Neural crest cell (in vitro differentiated cells): Measurements from ENCODE around the gene PRSS21. TPM values are rescaled to one million over a fixed set of nuclear protein-coding genes. Genes with fewer than 3 reads are reported as not detected.

ENCODE experiments used
- DNase-seq: peaks from one replicate; pipeline ENCODE4 v3.0.0; 2021; ENCODE audit warnings: low read depth, mixed read lengths, low spot score
- H3K27ac Mint-ChIP-seq: one replicate; pipeline ENCODE4 v1.8.0; 2021; ENCODE audit warnings: mild to moderate bottlenecking, mixed read lengths; ENCODE audit not compliant: unreplicated experiment
- H3K27me3 Mint-ChIP-seq: 2 replicates; pipeline ENCODE4 v1.8.0; 2021; ENCODE audit warnings: low read depth, mild to moderate bottlenecking, mixed read lengths
- H3K36me3 Mint-ChIP-seq: 2 replicates; pipeline ENCODE4 v1.8.0; 2021; ENCODE audit warnings: low read depth, mild to moderate bottlenecking, mixed read lengths
- H3K4me1 Mint-ChIP-seq: 2 replicates; pipeline ENCODE4 v1.8.0; 2021; ENCODE audit warnings: mixed read lengths
- H3K4me3 Mint-ChIP-seq: one replicate; pipeline ENCODE4 v1.8.0; 2021; ENCODE audit warnings: mild to moderate bottlenecking, mixed read lengths
- H3K9me3 Mint-ChIP-seq: 2 replicates; pipeline ENCODE4 v1.8.0; 2021; ENCODE audit warnings: mixed read lengths
- CTCF ChIP-seq: fragments of 200-600 bp; sonication (generic); conservative IDR thresholded peaks from 2 replicates; pipeline ENCODE4 v1.5.0; 2021; ENCODE audit warnings: antibody characterized with exemption, mild to moderate bottlenecking
- total RNA-seq: library from RNA; stranded (reverse); gene quantifications from 2 replicates; pipeline ENCODE4 v1.2.1, GENCODE V29; 2021

Gene PRSS21
- total RNA-seq, 1 donor from 2014 or later, result not detected

- DNase-seq, result no peak
- Mint-ChIP-seq H3K27me3 (peaks cover 34% of the 10 kb centered on the region), H3K27ac (no peak overlapping the region), H3K9me3 (peaks cover 7% of the 10 kb centered on the region), H3K36me3 (no peaks in the 10 kb centered on the region), H3K4me3 (no peak overlapping the region), H3K4me1 (no peaks in the 10 kb centered on the region)
- TF ChIP-seq CTCF, result no peak
These were observed 12.3 kb upstream of the PRSS21 start for GRCh38 chr16:2804728-2805127.

- Mint-ChIP-seq H3K36me3 (no peaks in the 10 kb centered on the region), H3K27me3 (peaks cover 47% of the 10 kb centered on the region), H3K27ac (no peak overlapping the region), H3K9me3 (peaks cover 7% of the 10 kb centered on the region), H3K4me1 (no peaks in the 10 kb centered on the region), H3K4me3 (no peak overlapping the region)
- TF ChIP-seq CTCF, result no peak
- no peak for DNase-seq
These were observed 10.8 kb upstream of the PRSS21 start for GRCh38 chr16:2806286-2806685.

- Mint-ChIP-seq H3K4me1 (no peaks in the 10 kb centered on the region), H3K27ac (no peak overlapping the region), H3K36me3 (no peaks in the 10 kb centered on the region), H3K27me3 (peaks cover 50% of the 10 kb centered on the region), H3K9me3 (peaks cover 5% of the 10 kb centered on the region), H3K4me3 (no peak overlapping the region)
- no peak for DNase-seq
- TF ChIP-seq CTCF, result no peak
These were observed 8.9 kb upstream of the PRSS21 start for GRCh38 chr16:2808181-2808580.

GRCh38 chr16:2809149-2809760, 7.8 kb upstream of the PRSS21 start:
- Mint-ChIP-seq H3K27ac (no peak overlapping the region), H3K27me3 (peaks cover 45% of the 10 kb centered on the region), H3K36me3 (no peaks in the 10 kb centered on the region), H3K4me3 (no peak overlapping the region), H3K4me1 (no peaks in the 10 kb centered on the region), H3K9me3 (no peaks in the 10 kb centered on the region)
- TF ChIP-seq CTCF, result no peak
- no peak for DNase-seq

- Mint-ChIP-seq H3K4me1 (no peaks in the 10 kb centered on the region), H3K4me3 (no peak overlapping the region), H3K9me3 (no peaks in the 10 kb centered on the region), H3K27ac (no peak overlapping the region), H3K27me3 (peaks cover 43% of the 10 kb centered on the region), H3K36me3 (no peaks in the 10 kb centered on the region)
- no peak for DNase-seq
- no peak for TF ChIP-seq CTCF
These were observed 6.4 kb upstream of the PRSS21 start for GRCh38 chr16:2810651-2811050.
